ENCODE data around the gene STIP1.

DNA sequence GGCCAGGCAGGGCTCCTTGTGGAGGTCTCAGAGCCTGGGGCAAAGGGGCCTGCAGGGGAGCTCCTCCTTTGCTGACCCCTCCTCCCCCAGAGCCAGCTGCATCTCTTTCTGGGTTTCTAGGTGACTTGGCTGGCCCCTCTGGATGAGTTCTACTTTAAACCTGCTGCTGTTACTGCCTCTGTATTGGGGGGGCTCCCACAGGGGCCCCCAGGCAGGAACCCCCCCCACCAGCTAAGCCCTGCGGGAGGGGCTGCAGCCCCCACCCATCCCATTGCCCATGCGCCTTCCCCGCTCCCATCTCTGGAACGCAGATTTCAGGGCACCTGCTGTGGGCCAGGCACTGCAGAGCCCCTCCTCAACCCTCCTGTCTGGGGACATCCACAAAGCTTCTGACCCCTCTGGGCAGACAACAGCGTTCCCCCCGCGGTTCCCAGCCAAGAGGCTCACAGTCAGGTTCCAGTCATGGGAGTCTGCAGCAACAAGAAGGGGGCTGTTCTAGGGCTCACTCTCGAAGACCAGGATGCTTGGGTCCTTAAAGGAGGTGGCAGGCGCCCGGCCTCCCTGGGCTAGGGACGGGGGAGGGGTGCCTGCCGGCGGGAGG is 64.5 kb downstream of the STIP1 start:
- TF ChIP-seq, protein P1, sequence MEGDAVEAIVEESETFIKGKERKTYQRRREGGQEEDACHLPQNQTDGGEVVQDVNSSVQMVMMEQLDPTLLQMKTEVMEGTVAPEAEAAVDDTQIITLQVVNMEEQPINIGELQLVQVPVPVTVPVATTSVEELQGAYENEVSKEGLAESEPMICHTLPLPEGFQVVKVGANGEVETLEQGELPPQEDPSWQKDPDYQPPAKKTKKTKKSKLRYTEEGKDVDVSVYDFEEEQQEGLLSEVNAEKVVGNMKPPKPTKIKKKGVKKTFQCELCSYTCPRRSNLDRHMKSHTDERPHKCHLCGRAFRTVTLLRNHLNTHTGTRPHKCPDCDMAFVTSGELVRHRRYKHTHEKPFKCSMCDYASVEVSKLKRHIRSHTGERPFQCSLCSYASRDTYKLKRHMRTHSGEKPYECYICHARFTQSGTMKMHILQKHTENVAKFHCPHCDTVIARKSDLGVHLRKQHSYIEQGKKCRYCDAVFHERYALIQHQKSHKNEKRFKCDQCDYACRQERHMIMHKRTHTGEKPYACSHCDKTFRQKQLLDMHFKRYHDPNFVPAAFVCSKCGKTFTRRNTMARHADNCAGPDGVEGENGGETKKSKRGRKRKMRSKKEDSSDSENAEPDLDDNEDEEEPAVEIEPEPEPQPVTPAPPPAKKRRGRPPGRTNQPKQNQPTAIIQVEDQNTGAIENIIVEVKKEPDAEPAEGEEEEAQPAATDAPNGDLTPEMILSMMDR (IDR thresholded peaks at IDR 0.05; ENCODE audit: poor library complexity, severe bottlenecking), result no peak
- TF ChIP-seq TAF1 (IDR thresholded peaks at IDR 0.05; ENCODE audit: low read depth) (no peak), POLR2AphosphoS5 (IDR thresholded peaks at IDR 0.05) (no peak), RAD21 (conservative IDR thresholded peaks at IDR 0.05) (no peak), EP300 (conservative IDR thresholded peaks at IDR 0.05; ENCODE audit: poor library complexity, severe bottlenecking) (no peak), EZH2 (IDR thresholded peaks at IDR 0.05; ENCODE audit: borderline replicate concordance, insufficient read depth, low read length, poor library complexity, severe bottlenecking) (no peak)
- TF ChIP-seq, protein P2, sequence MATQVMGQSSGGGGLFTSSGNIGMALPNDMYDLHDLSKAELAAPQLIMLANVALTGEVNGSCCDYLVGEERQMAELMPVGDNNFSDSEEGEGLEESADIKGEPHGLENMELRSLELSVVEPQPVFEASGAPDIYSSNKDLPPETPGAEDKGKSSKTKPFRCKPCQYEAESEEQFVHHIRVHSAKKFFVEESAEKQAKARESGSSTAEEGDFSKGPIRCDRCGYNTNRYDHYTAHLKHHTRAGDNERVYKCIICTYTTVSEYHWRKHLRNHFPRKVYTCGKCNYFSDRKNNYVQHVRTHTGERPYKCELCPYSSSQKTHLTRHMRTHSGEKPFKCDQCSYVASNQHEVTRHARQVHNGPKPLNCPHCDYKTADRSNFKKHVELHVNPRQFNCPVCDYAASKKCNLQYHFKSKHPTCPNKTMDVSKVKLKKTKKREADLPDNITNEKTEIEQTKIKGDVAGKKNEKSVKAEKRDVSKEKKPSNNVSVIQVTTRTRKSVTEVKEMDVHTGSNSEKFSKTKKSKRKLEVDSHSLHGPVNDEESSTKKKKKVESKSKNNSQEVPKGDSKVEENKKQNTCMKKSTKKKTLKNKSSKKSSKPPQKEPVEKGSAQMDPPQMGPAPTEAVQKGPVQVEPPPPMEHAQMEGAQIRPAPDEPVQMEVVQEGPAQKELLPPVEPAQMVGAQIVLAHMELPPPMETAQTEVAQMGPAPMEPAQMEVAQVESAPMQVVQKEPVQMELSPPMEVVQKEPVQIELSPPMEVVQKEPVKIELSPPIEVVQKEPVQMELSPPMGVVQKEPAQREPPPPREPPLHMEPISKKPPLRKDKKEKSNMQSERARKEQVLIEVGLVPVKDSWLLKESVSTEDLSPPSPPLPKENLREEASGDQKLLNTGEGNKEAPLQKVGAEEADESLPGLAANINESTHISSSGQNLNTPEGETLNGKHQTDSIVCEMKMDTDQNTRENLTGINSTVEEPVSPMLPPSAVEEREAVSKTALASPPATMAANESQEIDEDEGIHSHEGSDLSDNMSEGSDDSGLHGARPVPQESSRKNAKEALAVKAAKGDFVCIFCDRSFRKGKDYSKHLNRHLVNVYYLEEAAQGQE (IDR thresholded peaks at IDR 0.05; ENCODE audit: borderline replicate concordance), result no peak
